DMS 273 (cell line): ENCODE data around the gene F12.

ENCODE experiments used
- DNase-seq: peaks from one replicate; lab custom pipeline; 2025; ENCODE audit not compliant: unreplicated experiment; lab: John Stamatoyannopoulos, UW

The F12 gene

GRCh38 chr5:177357459-177358351 is 51.7 kb downstream of the F12 start, which contains the start of gene RGS14:
Gene RGS14, plus strand, starts transcription at chr5:177357924. Its CDS starts 101 bp downstream, at chr5:177358025.
- DNase-seq: peak; percentile 77

GRCh38 chr5:177357146-177357458 is 52.3 kb downstream of the F12 start:
- no peak for DNase-seq

DNA sequence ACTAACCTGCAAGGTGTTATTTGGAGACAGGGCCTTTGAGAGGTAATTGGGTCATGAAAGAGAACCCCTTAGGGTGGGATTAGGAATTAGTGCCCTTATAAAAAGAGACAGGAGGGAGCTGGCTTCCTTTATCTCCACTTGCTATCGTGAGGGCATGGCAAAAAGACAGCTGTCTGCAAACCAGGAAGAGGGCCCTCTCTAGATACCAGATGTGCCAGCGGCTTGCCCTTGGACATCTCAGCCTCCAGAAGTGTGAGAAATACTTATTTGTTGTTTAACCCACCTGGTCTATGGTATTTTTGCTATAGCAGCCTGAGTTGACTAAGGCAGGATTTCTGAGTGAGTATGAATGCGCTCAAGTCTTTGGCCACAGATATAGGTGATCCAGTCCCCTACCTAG is 52.6 kb downstream of the F12 start:
- DNase-seq: no peak

DNA sequence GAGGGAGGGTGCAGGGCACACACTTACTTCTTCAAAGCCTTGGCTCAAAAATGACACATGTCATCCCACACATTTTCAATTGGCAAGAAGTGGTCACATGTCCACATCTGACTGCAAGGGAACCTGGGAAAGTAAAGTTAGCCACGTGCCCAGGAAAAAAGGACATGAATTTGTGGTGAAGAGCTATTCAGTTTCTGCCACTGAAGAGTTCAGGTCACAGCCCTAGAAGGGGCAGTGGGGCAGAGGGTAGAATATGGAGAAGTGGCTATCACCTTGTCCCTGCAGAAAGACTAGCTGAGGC is 53.5 kb downstream of the F12 start:
- no peak for DNase-seq

GRCh38 chr5:177355162-177355867 is 54.0 kb downstream of the F12 start:
- no peak for DNase-seq

DNA sequence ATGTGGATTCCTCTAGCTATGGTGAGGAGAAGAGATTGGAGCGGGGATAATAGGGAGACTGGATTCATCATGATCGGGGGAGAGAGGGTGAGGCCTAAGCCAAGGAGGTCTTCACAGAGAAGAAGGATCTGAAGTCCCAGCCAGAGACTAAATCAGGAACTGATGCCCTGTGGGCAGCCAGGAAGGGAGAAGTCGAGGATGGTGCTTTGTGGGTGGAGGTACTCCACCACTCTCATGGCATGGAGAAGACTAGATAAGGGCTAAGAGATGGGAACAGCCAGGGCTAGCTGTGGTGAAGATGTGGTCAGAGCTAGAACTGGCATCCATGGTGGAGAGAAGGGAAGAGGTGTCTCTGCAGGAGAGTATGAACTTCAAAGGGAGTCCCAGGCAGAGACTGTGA is 54.7 kb downstream of the F12 start:
- no peak for DNase-seq

DNA sequence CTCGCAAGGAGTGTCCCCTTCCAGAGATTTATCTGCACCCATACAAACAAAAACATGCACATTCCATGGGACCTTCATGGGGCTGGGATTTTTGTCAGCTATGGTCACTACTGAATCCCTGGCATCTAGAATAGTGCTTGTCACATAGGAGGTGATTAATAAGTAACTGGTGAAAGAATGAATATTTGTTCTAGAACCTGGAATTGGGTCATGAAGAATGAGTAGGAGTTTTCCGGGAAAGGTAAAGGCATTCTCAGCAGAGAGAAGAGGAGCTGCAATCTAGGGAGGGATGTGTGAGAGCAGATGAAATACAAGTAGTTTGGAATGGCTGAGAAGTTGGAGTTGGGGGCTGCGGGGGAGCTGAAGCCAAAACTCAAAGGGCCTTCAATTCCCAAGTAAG is 55.1 kb downstream of the F12 start:
- DNase-seq: no peak

DNA sequence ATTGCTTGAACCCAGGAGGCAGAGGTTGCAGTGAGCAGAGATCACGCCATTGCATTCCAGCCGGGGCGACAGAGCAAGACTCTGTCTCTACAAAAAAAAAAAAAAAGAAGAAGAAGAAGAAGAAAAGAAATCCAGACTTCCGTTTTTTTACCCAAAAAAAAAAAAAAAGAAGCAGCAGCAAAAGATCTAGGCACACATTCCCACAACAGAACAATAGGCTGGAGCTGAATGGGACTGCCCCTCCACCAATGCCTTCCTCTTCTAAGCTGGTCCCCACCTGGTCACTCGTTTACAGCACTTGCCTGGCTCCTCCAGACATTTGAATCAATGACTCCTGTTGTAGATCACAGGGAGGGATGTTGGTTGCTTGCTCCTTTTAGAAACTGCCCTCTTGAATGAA is 56.3 kb downstream of the F12 start:
- DNase-seq: no peak
